Measurements from ENCODE around the gene ALPK1.
A peak's percentile ranks its signal among the peaks of the same experiment; 100 is the strongest.
"Not testable (repeated sequence)": the region's sequence is repeated elsewhere in the genome, so short reads cannot be mapped to it uniquely, and the experiment has no call there.

The ALPK1 gene

DNA sequence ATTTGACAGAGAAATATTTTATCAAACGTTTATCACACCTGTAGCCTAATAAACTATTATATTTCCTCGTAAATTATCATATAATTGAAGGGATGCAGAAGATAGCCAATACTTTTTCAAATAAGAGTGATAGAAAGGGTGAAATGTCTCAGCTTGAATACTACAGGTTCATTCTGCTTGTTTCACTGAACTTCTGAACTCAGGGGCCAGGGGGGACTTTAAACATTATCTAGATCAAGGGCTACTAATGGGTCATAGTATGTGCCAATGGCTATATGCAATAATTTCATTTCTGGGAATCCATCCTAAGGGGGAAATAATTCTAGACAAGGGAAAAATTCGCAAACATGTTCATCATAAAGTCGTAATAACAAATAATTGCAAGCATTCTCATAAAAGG lies 2.6 kb downstream of the ALPK1 start:
- TF ChIP-seq, protein P1, sequence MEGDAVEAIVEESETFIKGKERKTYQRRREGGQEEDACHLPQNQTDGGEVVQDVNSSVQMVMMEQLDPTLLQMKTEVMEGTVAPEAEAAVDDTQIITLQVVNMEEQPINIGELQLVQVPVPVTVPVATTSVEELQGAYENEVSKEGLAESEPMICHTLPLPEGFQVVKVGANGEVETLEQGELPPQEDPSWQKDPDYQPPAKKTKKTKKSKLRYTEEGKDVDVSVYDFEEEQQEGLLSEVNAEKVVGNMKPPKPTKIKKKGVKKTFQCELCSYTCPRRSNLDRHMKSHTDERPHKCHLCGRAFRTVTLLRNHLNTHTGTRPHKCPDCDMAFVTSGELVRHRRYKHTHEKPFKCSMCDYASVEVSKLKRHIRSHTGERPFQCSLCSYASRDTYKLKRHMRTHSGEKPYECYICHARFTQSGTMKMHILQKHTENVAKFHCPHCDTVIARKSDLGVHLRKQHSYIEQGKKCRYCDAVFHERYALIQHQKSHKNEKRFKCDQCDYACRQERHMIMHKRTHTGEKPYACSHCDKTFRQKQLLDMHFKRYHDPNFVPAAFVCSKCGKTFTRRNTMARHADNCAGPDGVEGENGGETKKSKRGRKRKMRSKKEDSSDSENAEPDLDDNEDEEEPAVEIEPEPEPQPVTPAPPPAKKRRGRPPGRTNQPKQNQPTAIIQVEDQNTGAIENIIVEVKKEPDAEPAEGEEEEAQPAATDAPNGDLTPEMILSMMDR (IDR thresholded peaks at IDR 0.05; ENCODE audit: low read length, missing control alignments): no peak
- no peak for DNase-seq (ENCODE audit: low read depth)
- no peak overlapping the region for H3K4me3 ChIP-seq (replicated peaks; ENCODE audit: low read depth, low read length)

DNA sequence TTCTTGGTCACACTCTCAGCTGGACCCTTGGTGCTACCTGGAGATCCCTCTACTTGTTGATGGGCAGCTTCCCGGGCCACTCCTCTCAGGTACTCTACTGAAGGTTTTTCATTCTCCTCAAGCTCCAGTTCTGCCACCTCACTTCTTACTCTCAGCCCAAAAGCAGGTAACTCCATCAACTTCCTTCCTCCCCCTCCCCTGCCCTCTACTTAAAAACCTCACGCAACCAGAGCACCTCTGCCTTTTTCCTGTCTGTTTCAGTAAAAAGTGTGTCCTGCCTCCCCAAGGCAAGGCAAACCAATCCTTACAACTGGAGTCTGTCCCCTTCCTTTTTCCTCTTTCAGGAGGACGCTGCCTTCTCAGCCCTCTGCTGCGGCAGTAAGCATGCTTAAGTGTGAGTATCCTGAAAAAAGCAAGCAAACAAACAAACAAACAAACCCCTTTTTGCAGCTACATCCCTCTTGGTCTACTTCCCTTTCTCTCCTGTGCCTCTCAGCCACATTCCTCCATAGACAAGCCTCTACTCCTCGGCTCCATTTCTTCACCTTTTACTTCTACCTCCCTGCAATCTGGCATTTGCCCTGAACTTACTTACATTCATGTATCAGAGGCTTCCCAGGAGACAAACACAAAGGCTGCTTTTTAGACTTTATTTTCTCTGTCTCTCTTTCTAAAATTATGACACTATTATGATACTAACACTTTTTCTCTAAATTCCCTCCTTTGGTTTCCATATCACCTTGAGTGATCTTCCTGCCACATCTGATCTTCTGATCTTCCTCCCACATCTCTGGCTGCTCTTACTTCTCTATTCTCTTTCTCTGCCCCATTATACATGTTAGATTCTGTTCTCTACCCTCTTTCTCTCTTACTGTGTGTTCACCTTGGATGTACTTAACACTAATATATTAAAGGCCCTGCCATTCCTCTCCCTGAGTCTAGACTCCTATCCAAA lies 5.4 kb downstream of the ALPK1 start:
- no peak for DNase-seq (ENCODE audit: low read depth)
- TF ChIP-seq, protein P1 (IDR thresholded peaks at IDR 0.05; ENCODE audit: low read length, missing control alignments): no peak
- no peak overlapping the region for H3K4me3 ChIP-seq (replicated peaks; ENCODE audit: low read depth, low read length)

DNA sequence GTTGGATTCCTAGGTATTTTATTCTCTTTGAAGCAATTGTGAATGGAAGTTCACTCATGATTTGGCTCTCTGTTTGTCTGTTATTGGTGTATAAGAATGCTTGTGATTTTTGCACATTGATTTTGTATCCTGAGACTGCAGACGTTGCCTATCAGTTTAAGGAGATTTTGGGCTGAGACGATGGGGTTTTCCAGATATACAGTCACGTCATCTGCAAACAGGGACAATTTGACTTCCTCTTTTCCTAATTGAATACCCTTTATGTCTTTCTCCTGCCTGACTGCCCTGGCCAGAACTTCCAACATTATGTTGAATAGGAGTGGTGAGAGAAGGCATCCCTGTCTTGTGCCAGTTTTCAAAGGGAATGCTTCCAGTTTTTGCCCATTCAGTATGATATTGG lies 8.3 kb downstream of the ALPK1 start:
- H3K4me3 ChIP-seq (replicated peaks; ENCODE audit: low read depth, low read length); DNase-seq (ENCODE audit: low read depth): not testable (repeated sequence)

DNA sequence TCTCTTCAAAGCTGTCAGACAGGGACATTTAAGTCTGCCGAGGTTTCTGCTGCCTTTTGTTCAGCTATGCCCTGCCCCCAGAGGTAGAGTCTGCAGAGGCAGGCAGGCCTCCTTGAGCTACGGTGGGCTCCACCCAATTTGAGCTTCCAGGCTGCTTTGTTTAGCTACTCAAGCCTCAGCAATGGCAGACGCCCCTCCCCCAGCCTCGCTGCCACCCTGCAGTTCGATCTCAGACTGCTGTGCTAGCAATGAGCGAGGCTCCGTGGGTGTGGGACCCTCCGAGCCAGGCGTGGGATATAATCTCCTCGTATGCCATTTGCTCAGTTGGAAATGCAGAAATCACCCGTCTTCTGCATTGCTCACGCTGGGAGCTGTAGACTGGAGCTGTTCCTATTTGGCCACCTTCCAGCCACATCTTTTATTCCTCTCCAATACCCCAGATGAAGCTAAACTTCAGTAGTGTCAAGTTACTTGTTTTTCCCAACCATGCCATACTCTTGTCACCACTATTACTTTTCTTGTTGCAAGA lies 12.2 kb downstream of the ALPK1 start:
- H3K4me3 ChIP-seq (replicated peaks; ENCODE audit: low read depth, low read length): not testable (repeated sequence)
- DNase-seq (ENCODE audit: low read depth): peak; percentile 63

DNA sequence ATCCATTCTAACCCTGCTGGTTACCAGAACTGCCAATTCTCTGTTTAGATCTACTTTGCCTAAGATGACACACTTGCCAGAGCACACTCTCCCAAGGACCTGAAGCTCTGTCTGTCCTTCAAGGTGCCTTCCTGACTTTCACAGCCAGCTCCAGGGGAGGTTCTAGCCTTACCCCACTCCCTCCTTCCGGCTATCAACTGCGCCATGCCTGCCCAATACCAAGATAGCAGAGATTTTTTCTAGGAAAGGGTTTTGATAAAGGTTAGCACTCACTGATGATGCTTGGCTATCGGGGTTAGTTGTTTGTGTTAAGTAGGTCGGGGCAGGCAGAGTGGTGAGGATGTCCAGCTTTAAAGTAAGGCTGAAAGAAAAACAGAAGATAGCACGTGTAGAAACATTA lies 14.3 kb downstream of the ALPK1 start:
- DNase-seq (ENCODE audit: low read depth): no peak
- TF ChIP-seq, protein P1 (IDR thresholded peaks at IDR 0.05; ENCODE audit: low read length, missing control alignments): no peak
- no peak overlapping the region for H3K4me3 ChIP-seq (replicated peaks; ENCODE audit: low read depth, low read length)

DNA sequence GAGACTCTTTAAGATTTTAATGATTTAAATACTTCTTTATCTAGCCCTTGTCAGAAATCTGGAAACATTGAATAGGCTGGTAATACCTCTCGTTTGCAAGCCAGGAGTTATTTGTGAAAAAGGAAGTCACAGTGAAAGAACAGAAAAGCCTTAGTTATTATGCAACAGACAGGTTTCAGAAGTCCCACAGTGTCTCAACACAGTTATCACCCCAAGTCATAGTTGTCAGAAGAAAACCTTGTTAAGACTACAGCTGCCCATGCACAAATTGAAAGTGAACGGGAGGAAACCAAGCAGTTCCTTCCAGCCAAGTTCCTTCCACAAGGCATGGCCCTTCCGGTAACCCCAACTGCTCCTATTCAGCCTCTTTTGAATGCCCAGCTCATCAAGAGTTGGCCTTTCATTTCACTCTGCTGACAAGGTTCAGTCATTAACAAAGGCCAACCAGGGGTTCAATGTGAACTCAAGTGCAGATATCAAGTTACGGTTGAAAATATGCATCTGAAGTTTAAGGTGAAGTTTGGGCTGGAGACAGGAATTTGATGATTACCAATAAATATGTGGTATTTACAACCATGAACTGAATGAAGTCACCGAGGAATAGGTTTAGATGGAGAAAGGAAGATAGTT lies 15.6 kb downstream of the ALPK1 start:
- H3K4me3 ChIP-seq (replicated peaks; ENCODE audit: low read depth, low read length): no peak overlapping the region
- no peak for DNase-seq (ENCODE audit: low read depth)
- TF ChIP-seq, protein P1 (IDR thresholded peaks at IDR 0.05; ENCODE audit: low read length, missing control alignments): no peak

DNA sequence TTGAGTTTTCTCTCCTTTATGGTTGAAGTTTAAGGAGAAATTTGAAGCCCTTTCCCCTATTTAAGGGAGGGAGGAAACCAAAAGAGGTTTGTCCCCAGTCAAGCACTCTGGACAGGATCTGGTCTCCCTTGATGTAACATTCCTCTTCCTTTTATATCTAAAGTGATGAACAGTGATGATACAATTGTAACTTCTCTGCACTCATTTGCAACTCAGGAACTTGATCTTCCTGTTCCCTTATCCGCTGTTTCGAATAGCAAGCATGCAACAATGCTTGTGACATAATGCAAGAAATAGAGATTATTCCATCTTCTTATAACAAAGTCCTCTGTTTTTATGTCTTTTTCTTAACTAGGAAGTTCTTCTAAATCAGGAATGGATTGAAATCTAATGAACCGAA lies 18.3 kb downstream of the ALPK1 start:
- H3K4me3 ChIP-seq (replicated peaks; ENCODE audit: low read depth, low read length): no peak overlapping the region
- TF ChIP-seq, protein P1 (IDR thresholded peaks at IDR 0.05; ENCODE audit: low read length, missing control alignments): no peak
- DNase-seq (ENCODE audit: low read depth): no peak
